Peyer's patch (tissue), 4 donors: ENCODE measurements around the gene PHLDB3. TPM values are rescaled to one million over a fixed set of nuclear protein-coding genes. Genes with fewer than 3 reads are reported as not detected.

Experiments used
- DNase-seq, 3 donors: peaks; one replicate each; pipeline ENCODE4 v3.0.0-alpha.2; 2017 to 2019
- H3K27ac ChIP-seq, 4 donors: fragments of 200-600 bp; sonication (generic); one replicate each; pipeline ENCODE4 v1.5.1; 2016 to 2019
- H3K27me3 ChIP-seq, 2 donors: fragments of 200-600 bp; sonication (generic); one replicate each; pipeline ENCODE4 v1.5.1; 2019
- H3K36me3 ChIP-seq, 3 donors: fragments of 200-600 bp; sonication (generic); one replicate each; pipeline ENCODE4 v1.5.1; 2016 to 2019
- H3K4me1 ChIP-seq, 4 donors: fragments of 200-600 bp; sonication (generic); one replicate each; pipeline ENCODE4 v1.5.1; 2016 to 2019
- H3K4me3 ChIP-seq, 4 donors: fragments of 200-600 bp; sonication (generic); 1 replicate in 3 of 4; 2 replicates in 1 of 4; pipeline ENCODE4 v1.5.1; 2016 to 2019; ENCODE audit warnings: mild to moderate bottlenecking in 1 of 4
- H3K9me3 ChIP-seq, 4 donors: fragments of 200-600 bp; sonication (generic); one replicate each; pipeline ENCODE4 v1.5.1; 2016 to 2019; ENCODE audit warnings: mild to moderate bottlenecking in 1 of 4
- POLR2A ChIP-seq, 2 donors: fragments of 450-650 bp; IDR thresholded peaks; one replicate each; pipeline ENCODE4 v1.5.1; 2017; ENCODE audit warnings: antibody characterized with exemption in 2 of 2, mild to moderate bottlenecking in 2 of 2, moderate library complexity in 2 of 2
- total RNA-seq, 4 donors: library from RNA; depleted of rRNA; stranded (reverse); fragments of >200 nt; gene quantifications; one replicate each; pipeline ENCODE4 v1.1.0, GENCODE V29; 2016
- TF ChIP-seq, protein P1 (sequence below), 6 experiments: fragments of 450-650 bp in 4 of 6; fragments of 200-600 bp in 2 of 6; sonication (generic) in 1 of 6; IDR thresholded peaks; one replicate each; pipeline ENCODE4 v1.5.1; 2017 to 2019; ENCODE audit warnings: antibody characterized with exemption in 6 of 6, mild to moderate bottlenecking in 3 of 6, moderate library complexity in 1 of 6

Gene PHLDB3
- total RNA-seq, 4 donors from 2014 or later, result 13.0 to 23.4 (median 18.0) TPM

DNA sequence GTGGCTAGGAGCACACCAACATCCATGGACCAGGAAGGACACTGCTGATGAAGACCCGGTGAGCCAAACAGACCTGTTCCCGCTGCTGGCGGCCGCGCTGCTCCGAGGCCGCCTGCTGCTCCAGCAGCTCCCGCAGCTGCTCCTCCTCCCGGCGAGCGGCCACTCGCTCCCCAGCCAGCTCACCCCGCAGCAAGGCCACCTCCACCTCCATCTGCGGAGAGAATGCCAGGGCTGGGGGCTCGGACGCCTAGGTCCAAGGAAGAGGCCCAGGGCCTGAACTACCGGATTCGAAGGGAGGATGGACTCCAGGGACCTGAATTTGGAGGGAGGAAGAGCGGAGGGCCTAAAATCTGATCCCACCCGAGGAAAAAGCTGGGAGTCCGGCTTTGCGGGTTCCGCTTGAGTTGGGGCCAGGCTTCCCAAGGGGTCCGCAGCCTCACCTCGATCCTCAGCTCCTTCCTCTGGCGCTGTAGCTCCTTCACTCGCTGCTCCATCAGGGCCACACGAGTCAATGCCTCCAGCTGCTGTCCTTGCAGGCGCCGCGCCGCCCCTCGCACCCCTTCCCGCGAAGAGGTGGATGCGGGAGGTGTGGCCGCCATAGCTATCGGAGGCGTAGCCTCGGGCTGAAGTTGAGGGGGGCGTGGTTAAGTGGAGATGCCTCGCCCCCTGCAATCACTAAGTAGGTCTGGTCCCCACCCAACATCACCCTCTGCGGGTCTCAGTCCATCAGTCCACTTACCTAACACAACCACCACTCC lies 2.7 kb downstream of the PHLDB3 start:
- Histone ChIP-seq H3K4me1 (peaks cover 0 to 42% (median 5%) of the 10 kb centered on the region in 4 donors), H3K27ac (no peak overlapping the region), H3K36me3 (peaks cover 0 to 18% (median 0%) of the 10 kb centered on the region in 3 donors), H3K9me3 (no peaks in the 10 kb centered on the region), H3K27me3 (no peaks in the 10 kb centered on the region), H3K4me3 (peak overlapping the region in 1 of 4 donors; percentile 0)
- TF ChIP-seq, protein P1, sequence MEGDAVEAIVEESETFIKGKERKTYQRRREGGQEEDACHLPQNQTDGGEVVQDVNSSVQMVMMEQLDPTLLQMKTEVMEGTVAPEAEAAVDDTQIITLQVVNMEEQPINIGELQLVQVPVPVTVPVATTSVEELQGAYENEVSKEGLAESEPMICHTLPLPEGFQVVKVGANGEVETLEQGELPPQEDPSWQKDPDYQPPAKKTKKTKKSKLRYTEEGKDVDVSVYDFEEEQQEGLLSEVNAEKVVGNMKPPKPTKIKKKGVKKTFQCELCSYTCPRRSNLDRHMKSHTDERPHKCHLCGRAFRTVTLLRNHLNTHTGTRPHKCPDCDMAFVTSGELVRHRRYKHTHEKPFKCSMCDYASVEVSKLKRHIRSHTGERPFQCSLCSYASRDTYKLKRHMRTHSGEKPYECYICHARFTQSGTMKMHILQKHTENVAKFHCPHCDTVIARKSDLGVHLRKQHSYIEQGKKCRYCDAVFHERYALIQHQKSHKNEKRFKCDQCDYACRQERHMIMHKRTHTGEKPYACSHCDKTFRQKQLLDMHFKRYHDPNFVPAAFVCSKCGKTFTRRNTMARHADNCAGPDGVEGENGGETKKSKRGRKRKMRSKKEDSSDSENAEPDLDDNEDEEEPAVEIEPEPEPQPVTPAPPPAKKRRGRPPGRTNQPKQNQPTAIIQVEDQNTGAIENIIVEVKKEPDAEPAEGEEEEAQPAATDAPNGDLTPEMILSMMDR (IDR thresholded peaks at IDR 0.05), result no peak
- TF ChIP-seq POLR2A (IDR thresholded peaks at IDR 0.05), result no peak
- DNase-seq, result no peak

DNA sequence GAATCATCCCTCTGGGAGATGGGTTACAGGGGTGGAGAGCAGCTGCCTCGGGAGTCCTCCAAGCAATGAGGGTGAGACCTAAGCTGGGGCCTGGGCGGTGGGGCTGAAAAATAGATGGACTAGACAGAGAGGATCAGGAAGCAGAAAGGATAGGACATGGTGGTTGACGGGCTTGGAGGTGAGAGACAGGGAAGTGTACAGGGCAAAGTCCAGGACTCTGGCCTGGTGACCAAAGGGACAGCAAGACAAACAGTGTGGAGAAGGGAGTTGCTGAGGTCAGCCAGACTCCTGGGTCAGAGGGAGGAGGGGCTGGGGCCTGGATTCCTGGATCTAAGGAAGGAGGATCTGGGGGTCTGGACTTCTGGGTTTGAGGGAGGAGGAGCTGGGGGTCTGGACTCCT lies 5.5 kb downstream of the PHLDB3 start:
- H3K4me1 ChIP-seq, result peaks cover 0 to 29% (median 0%) of the 10 kb centered on the region in 4 donors
- TF ChIP-seq, protein P1 (IDR thresholded peaks at IDR 0.05), result no peak
- no peak for TF ChIP-seq POLR2A (IDR thresholded peaks at IDR 0.05)
- H3K27ac ChIP-seq, result peak overlapping the region in 1 of 4 donors; percentile 25
- DNase-seq, result peak in 2 of 3 donors; percentile 72
- no peak overlapping the region for H3K4me3 ChIP-seq
- peaks cover 0 to 39% (median 0%) of the 10 kb centered on the region in 3 donors for H3K36me3 ChIP-seq
- H3K9me3 ChIP-seq, result no peaks in the 10 kb centered on the region
- H3K27me3 ChIP-seq, result no peaks in the 10 kb centered on the region

- Histone ChIP-seq H3K9me3 (no peaks in the 10 kb centered on the region), H3K4me3 (no peak overlapping the region), H3K36me3 (peaks cover 0 to 40% (median 0%) of the 10 kb centered on the region in 3 donors), H3K27me3 (no peaks in the 10 kb centered on the region), H3K4me1 (peaks cover 0 to 27% (median 0%) of the 10 kb centered on the region in 4 donors), H3K27ac (no peak overlapping the region)
- DNase-seq, result no peak
- no peak for TF ChIP-seq POLR2A (IDR thresholded peaks at IDR 0.05)
- TF ChIP-seq, protein P1 (IDR thresholded peaks at IDR 0.05), result no peak
Observed at GRCh38 chr19:43498233-43498842, 6.2 kb downstream of the PHLDB3 start.

DNA sequence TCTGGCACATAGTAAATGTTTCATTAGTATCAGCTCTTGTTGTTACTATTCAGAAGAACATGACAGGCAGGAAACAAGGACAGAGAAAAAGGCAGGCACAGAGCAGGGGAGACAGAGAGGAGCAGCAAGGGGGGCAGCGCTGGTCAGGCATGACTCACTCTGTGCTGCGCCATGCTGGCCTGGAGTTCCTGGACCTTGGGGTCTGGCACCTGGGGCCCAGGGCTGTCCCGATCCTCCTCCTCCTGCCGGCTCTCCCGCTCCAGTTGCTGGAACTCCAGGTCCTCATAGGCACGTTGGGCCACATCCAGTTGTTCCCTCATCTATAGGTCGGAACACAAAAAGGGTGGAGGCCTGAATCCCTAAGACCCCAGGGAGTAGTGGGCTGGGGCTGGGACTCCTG lies 7.6 kb downstream of the PHLDB3 start:
- TF ChIP-seq, protein P1 (IDR thresholded peaks at IDR 0.05), result no peak
- no peak for TF ChIP-seq POLR2A (IDR thresholded peaks at IDR 0.05)
- Histone ChIP-seq H3K9me3 (no peaks in the 10 kb centered on the region), H3K36me3 (peaks cover 0 to 42% (median 0%) of the 10 kb centered on the region in 3 donors), H3K4me1 (peaks cover 0 to 17% (median 0%) of the 10 kb centered on the region in 4 donors), H3K27me3 (no peaks in the 10 kb centered on the region), H3K4me3 (no peak overlapping the region), H3K27ac (no peak overlapping the region)
- no peak for DNase-seq

DNA sequence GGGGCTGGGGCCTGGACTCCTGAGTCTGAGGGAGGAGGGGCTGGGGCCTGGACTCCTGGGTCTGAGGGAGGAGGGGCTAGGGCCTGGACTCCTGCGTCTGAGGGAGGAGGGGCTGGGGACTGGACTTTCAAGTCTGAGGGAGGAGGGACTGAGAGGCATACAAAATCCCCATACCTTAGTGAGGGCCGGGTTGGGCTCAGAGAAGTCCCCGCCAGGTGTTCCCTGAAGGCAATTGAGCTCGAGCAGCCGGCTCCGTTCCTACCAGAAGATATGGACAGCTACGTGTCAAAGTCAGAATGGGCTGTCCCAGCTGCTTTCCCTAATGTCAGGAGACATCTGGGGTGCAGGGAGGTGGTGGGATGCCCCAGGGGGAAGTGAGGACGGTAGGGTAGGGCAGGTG lies 9.5 kb downstream of the PHLDB3 start:
- Histone ChIP-seq H3K4me1 (peaks cover 0 to 12% (median 0%) of the 10 kb centered on the region in 4 donors), H3K4me3 (no peak overlapping the region), H3K36me3 (peaks cover 0 to 37% (median 0%) of the 10 kb centered on the region in 3 donors), H3K27ac (no peak overlapping the region), H3K27me3 (no peaks in the 10 kb centered on the region), H3K9me3 (no peaks in the 10 kb centered on the region)
- DNase-seq, result no peak
- TF ChIP-seq POLR2A (IDR thresholded peaks at IDR 0.05), result no peak
- TF ChIP-seq, protein P1 (IDR thresholded peaks at IDR 0.05), result no peak
